ENCODE measurements around the gene NFATC2.
A peak's percentile ranks its signal among the peaks of the same experiment; 100 is the strongest.

Gene NFATC2

DNA sequence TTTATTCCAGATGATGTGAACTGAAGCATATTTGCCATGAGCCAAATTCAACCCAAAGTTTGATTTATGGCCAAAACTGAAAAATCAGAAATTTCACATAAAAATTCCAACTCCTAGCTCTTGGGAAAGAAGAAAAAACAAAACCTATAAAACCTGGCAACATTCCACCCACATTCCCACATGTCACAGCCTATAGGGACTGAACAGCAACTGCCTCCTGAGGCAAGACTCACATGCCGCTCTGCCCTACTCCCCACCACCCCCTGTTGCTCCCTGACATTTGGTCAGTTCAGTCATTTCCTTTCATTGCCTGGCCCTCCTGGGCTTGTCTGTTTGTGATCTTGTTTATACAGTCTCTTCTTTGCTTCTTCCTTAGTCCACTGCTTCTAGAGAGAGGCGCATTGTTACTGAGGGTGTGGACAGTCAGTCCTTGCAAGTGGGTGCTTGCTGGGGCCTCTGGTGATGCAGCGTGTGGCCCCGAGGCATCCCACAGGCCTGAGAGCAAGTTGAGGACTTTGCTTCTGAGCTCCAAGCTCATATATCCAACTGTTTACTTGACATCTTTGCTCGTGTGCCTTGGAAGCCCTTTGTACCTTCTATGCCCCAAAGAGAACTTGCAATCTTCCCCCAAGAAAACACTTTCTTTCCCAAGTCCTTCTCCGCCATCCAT, 31.4 kb downstream of the NFATC2 start:
- H3K4me1 ChIP-seq, result peaks cover 29% of the 10 kb centered on the region
- no peak overlapping the region for H3K9ac ChIP-seq
- no peaks in the 10 kb centered on the region for H3K9me3 ChIP-seq
- no peak overlapping the region for H3K4me3 ChIP-seq
- H4K20me1 ChIP-seq, result peaks cover 28% of the 10 kb centered on the region; the same call in 1 of the 2 replicates
- H3K4me2 ChIP-seq, result no peak overlapping the region
- H3K27ac ChIP-seq, result no peak overlapping the region
- H3K27me3 ChIP-seq, result no peaks in the 10 kb centered on the region
- peaks cover 77% of the 10 kb centered on the region for H3K36me3 ChIP-seq
- TF ChIP-seq Cebpa-rat (IDR thresholded peaks at IDR 0.05), result no peak

DNA sequence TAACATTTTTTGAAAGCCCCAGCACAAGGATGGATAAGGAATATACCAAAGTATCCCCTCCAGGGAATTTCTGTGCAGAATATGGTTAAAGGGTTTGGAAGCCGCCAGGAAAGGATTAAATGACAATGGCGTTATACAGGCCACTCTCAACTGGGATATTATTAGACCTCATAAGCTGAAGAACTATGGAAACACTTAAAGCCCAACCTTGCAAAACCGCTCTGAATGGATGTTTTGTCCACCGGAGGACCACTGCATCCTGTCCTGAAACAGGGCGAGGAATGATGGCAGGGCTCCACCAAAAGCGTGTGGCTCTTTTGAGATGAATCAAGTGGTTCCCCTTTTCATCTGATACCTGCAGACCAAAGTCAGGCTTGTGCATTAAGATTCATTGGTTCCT, 32.4 kb downstream of the NFATC2 start:
- H3K4me3 ChIP-seq, result no peak overlapping the region
- no peak overlapping the region for H3K4me2 ChIP-seq
- peaks cover 29% of the 10 kb centered on the region for H3K4me1 ChIP-seq
- no peak overlapping the region for H3K9ac ChIP-seq
- no peaks in the 10 kb centered on the region for H3K27me3 ChIP-seq
- no peaks in the 10 kb centered on the region for H3K9me3 ChIP-seq
- H4K20me1 ChIP-seq, result peaks cover 28% of the 10 kb centered on the region; the same call in 1 of the 2 replicates
- peaks cover 79% of the 10 kb centered on the region for H3K36me3 ChIP-seq
- no peak for TF ChIP-seq Cebpa-rat (IDR thresholded peaks at IDR 0.05)
- H3K27ac ChIP-seq, result no peak overlapping the region

DNA sequence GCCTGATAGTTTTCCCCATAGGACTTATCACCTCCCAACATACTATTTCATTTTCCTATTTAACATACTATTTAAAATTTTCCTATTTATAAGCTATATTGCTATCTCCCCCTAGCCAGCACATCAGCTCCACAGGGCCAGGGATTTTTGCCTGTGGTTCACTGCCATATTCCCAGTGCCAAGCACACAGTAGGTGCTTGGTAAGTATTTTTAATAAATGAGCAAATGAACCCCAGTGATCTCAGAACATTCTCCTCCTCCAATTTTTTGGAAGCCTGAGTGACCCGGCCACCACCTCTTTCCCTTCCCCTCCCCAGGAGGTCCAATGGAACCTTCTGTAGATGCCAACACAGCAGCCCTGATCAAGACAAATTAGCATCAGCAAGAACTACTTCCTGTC, 33.3 kb downstream of the NFATC2 start:
- H3K36me3 ChIP-seq, result peaks cover 70% of the 10 kb centered on the region
- H3K4me3 ChIP-seq, result no peak overlapping the region
- no peaks in the 10 kb centered on the region for H3K9me3 ChIP-seq
- H3K4me1 ChIP-seq, result peaks cover 33% of the 10 kb centered on the region
- no peak overlapping the region for H3K9ac ChIP-seq
- TF ChIP-seq Cebpa-rat (IDR thresholded peaks at IDR 0.05), result no peak
- H3K27me3 ChIP-seq, result no peaks in the 10 kb centered on the region
- H3K4me2 ChIP-seq, result peak overlapping the region; percentile 44; the same call in 1 of the 2 replicates
- no peak overlapping the region; the same call in 1 of the 2 replicates for H3K27ac ChIP-seq
- H4K20me1 ChIP-seq, result peaks cover 28% of the 10 kb centered on the region; the same call in 1 of the 2 replicates

DNA sequence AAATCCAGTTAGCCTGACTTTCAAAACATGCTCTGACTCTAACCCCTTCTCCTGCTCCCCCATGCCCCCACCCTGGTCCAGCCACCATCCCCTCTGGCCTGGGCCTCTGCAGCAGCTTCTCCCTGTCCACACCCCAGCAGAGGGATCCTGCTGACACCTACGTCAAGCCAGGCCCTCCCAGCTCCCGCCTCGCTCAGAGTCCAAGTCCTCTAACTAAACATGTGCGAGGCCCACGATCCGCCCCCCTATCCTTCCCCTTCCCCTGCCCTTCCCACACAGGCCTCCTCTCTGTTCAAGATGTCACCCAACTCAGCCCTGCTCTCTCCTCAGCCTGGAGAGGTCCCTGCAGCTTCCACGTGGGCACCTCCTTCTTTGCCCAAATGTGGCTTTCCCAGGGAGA, 33.7 kb downstream of the NFATC2 start:
- H3K9me3 ChIP-seq, result no peaks in the 10 kb centered on the region
- TF ChIP-seq Cebpa-rat (IDR thresholded peaks at IDR 0.05), result no peak
- no peak overlapping the region for H3K4me3 ChIP-seq
- 0 out of 2 replicates have a peak overlapping the region, but pooled peaks have one; percentile 29 for H3K9ac ChIP-seq
- peak overlapping the region; percentile 41; the same call in 1 of the 2 replicates for H3K27ac ChIP-seq
- H3K27me3 ChIP-seq, result no peaks in the 10 kb centered on the region
- peaks cover 33% of the 10 kb centered on the region for H3K4me1 ChIP-seq
- H3K36me3 ChIP-seq, result peaks cover 67% of the 10 kb centered on the region
- H4K20me1 ChIP-seq, result peaks cover 29% of the 10 kb centered on the region
- H3K4me2 ChIP-seq, result peak overlapping the region; percentile 44

DNA sequence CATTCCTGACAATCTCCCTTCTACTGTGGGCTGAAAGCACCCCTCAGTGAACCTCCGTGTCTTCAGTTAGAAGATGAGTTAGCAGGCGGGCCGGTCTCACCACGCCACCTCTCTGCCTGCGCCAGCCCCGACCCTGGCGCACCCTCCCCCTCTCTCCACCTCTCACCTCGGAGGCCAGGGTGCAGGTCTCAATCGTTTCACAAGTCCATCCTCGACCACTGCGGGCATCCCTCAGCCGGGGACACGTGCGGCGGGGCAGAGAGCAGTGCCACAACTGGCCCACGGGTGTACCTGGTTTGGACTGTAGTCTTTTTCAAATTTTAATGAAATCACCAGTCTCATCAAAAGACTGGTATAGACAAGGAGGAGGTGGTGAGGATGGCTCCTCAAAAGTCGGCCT, 34.4 kb downstream of the NFATC2 start:
- peaks cover 65% of the 10 kb centered on the region for H3K36me3 ChIP-seq
- no peak for TF ChIP-seq Cebpa-rat (IDR thresholded peaks at IDR 0.05)
- peaks cover 28% of the 10 kb centered on the region for H4K20me1 ChIP-seq
- H3K27me3 ChIP-seq, result no peaks in the 10 kb centered on the region
- no peaks in the 10 kb centered on the region for H3K9me3 ChIP-seq
- H3K27ac ChIP-seq, result 0 out of 2 replicates have a peak overlapping the region, but pooled peaks have one; percentile 41
- H3K4me2 ChIP-seq, result peak overlapping the region; percentile 44; the same call in 1 of the 2 replicates
- no peak overlapping the region for H3K9ac ChIP-seq
- H3K4me3 ChIP-seq, result no peak overlapping the region
- peaks cover 28% of the 10 kb centered on the region for H3K4me1 ChIP-seq

DNA sequence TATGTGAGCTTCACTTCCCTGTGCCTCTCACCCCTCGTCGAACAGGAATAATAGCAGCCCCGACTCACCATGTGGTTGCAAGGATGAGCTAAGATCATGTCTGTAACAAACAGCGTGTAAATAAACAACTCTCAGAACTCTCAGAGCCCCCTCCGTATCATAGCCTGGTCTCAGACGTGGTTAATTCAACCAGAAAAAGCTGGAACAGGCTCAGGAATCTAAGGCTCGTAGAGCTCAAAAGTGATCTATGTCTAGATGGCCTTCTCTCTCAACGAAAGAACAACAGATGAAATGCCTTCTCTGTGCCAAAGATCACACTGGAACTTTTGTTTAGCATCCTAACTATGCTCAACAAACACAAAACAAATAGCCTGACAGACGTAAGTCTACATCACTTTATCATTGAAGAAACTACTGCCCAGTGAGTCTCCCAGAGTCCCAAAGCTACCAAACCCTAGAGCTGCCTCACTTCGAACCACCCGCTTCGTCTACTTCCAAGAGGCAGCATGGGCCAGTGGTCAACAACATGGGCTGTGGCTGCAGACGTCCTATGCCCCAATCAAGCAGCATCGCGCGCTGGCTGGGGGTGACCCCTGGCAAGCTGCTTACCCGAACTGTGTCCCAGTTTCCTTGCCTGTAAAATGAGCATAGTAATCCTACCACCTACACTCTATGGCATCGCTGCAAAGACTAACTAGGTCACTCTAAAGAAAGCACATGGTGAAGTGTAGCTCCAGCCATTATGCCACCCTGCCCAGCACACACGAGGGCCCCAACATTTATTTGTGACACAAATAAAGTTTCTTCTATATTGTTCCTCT, 35.1 kb downstream of the NFATC2 start:
- no peak overlapping the region for H3K4me2 ChIP-seq
- no peaks in the 10 kb centered on the region for H3K27me3 ChIP-seq
- TF ChIP-seq Cebpa-rat (IDR thresholded peaks at IDR 0.05), result no peak
- peaks cover 26% of the 10 kb centered on the region for H4K20me1 ChIP-seq
- no peaks in the 10 kb centered on the region for H3K9me3 ChIP-seq
- H3K27ac ChIP-seq, result no peak overlapping the region; the same call in 1 of the 2 replicates
- peaks cover 20% of the 10 kb centered on the region for H3K4me1 ChIP-seq
- H3K4me3 ChIP-seq, result no peak overlapping the region
- H3K9ac ChIP-seq, result no peak overlapping the region
- H3K36me3 ChIP-seq, result peaks cover 60% of the 10 kb centered on the region

DNA sequence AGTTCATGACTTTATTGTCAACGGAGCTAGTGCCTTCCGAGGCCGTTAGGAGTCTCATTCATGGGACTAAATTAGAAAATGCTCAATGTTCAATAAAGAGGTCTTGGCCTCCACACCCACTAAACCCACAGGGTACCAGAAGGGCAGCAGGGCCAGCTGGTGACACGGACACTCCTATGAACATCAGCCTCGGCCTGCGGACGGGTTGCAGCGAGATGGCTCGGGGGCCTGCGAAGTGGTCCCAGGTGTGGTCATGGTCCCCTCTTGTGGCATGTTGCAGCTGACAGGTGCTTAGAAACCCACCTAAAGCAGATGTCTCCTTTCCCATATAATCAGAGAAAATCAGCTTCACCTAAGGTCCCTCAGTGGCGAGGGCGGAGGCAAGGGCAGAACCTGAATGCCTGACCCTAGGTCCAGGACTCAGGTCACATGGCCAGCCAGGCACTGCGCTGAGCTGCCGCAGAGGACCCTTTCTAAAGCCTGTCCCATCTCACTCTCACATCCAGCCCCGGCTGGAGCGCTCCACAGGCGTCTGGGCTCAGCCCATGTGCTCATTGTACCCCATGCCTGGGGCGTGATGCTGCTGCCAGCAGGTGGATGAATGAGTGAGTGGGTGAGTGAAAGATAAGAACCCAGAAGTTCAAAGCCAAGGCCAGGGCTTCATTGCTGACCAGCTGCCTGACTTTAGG, 35.8 kb downstream of the NFATC2 start:
- TF ChIP-seq Cebpa-rat (IDR thresholded peaks at IDR 0.05), result no peak
- Histone ChIP-seq H3K27me3 (no peaks in the 10 kb centered on the region), H3K27ac (no peak overlapping the region), H3K9ac (no peak overlapping the region), H3K36me3 (peaks cover 53% of the 10 kb centered on the region), H3K4me2 (no peak overlapping the region), H3K4me3 (no peak overlapping the region), H4K20me1 (peaks cover 25% of the 10 kb centered on the region), H3K9me3 (no peaks in the 10 kb centered on the region), H3K4me1 (peaks cover 20% of the 10 kb centered on the region)

DNA sequence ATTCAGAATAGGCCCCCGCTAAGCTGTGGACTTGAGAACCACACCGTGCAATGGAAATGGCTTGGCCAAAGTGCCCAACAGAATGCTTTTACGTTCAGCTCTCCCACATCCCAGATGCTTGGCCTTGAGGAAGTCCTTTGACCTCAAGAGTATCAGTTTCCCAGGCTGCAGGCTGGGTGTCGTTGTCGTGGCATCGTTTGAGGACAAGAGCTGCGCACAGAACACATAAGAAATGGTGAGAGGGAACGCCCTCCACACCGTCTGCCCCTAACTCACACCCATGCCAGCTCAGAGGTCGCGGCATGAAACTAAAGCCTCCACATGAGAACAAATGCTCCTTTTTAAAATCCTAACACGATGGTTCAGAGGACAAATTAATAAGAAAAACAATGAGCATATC, 37.0 kb downstream of the NFATC2 start:
- Histone ChIP-seq H3K27ac (no peak overlapping the region), H3K27me3 (no peaks in the 10 kb centered on the region), H3K4me2 (no peak overlapping the region), H3K36me3 (peaks cover 42% of the 10 kb centered on the region), H3K4me3 (no peak overlapping the region), H4K20me1 (peaks cover 17% of the 10 kb centered on the region), H3K4me1 (peaks cover 28% of the 10 kb centered on the region), H3K9ac (no peak overlapping the region), H3K9me3 (no peaks in the 10 kb centered on the region)
- TF ChIP-seq Cebpa-rat (IDR thresholded peaks at IDR 0.05), result no peak

DNA sequence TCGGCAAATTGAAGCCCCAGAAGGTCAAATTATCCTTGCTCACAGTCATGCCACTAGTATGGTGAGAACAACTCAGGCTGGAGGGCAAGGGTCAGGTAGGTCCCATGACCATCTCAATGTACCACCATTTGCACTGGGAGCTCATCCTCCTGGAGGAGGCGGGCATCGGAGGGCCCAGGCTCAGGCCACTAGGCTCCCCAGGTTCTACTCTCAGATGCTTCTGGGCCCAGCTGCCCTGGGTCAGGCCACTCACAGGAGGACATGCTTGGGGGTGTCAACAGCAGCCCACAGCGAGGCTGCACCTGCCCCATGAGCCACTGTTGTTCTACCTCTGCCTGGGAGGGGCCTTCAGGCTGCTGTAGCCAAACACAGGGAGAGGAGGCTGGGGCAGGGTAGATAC, 39.1 kb downstream of the NFATC2 start:
- H3K4me1 ChIP-seq, result peaks cover 37% of the 10 kb centered on the region
- peaks cover 33% of the 10 kb centered on the region for H3K36me3 ChIP-seq
- no peak overlapping the region for H3K4me2 ChIP-seq
- no peak overlapping the region for H3K4me3 ChIP-seq
- no peak overlapping the region for H3K9ac ChIP-seq
- no peaks in the 10 kb centered on the region for H3K27me3 ChIP-seq
- H3K9me3 ChIP-seq, result no peaks in the 10 kb centered on the region
- TF ChIP-seq Cebpa-rat (IDR thresholded peaks at IDR 0.05), result no peak
- no peak overlapping the region for H3K27ac ChIP-seq
- H4K20me1 ChIP-seq, result peaks cover 17% of the 10 kb centered on the region

Measured in BLaER1 (cell line).